GM13977 (cell line): ENCODE measurements around the gene KCNH1.

ENCODE experiments used
- DNase-seq: peaks from one replicate; pipeline ENCODE4 v3.0.0; 2012; ENCODE audit warnings: low spot score
- in situ Hi-C: fragments of 300-500 bp; cut with MboI; formaldehyde crosslinking; loops from one replicate; pipeline ENCODE4 v1.12.0; 2022; ENCODE audit warnings: low sequenced_read_pairs, low pct_unique_long_range_greater_than_20kb, mixed read lengths, inconsistent platforms; ENCODE audit not compliant: unreplicated experiment
- TF ChIP-seq, protein P1 (sequence below): IDR thresholded peaks from 2 replicates; pipeline ENCODE4 v1.5.1; 2012; ENCODE audit warnings: mild to moderate bottlenecking, control low read depth; ENCODE audit not compliant: insufficient read depth; ENCODE audit errors: extremely low read depth, missing control alignments

Gene KCNH1

DNA sequence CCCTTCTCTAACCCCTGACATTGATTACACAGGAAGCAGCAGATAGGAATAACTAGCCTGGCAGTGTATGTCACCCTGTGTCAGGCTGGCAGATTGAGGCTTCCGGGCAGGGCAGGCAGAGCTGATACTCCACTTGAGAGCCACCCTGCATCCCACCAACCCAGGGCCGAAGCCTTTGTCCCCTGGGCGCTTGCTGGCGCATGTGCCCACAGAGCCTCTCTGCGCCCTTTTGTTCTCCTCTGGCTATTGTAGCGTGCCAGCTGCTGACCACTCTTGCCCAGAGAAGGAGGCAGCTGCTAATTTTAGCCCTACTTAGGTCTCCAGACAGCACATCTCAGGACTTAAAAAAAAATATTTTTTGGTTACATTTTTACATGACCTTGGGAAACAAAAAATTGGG, 500.3 kb downstream of the KCNH1 start:
- no peak for DNase-seq
- in situ Hi-C loops = no loop called here
- TF ChIP-seq, protein P1, sequence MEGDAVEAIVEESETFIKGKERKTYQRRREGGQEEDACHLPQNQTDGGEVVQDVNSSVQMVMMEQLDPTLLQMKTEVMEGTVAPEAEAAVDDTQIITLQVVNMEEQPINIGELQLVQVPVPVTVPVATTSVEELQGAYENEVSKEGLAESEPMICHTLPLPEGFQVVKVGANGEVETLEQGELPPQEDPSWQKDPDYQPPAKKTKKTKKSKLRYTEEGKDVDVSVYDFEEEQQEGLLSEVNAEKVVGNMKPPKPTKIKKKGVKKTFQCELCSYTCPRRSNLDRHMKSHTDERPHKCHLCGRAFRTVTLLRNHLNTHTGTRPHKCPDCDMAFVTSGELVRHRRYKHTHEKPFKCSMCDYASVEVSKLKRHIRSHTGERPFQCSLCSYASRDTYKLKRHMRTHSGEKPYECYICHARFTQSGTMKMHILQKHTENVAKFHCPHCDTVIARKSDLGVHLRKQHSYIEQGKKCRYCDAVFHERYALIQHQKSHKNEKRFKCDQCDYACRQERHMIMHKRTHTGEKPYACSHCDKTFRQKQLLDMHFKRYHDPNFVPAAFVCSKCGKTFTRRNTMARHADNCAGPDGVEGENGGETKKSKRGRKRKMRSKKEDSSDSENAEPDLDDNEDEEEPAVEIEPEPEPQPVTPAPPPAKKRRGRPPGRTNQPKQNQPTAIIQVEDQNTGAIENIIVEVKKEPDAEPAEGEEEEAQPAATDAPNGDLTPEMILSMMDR = no peak

DNA sequence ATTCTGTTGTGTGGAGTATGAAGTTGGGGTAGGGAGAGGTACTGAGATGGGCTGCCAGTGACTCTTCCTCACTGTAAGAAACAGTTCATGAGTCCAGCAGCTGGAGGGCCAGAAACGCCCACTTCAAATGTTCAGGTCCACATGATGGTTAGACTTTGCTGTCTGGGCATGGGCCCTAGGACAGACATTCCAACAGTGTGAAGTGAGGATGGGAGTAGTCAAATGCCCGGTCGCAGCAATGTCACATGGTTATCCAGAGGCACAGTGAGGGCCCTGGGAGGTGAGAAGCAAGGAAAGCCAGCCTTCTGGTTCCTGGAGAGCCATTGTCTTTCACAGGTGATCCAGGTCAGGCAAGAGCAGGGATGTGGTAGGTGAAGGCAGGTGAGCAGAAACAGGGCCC, 500.8 kb downstream of the KCNH1 start:
- in situ Hi-C loops = no loop called here
- no peak for DNase-seq
- TF ChIP-seq, protein P1 = no peak

DNA sequence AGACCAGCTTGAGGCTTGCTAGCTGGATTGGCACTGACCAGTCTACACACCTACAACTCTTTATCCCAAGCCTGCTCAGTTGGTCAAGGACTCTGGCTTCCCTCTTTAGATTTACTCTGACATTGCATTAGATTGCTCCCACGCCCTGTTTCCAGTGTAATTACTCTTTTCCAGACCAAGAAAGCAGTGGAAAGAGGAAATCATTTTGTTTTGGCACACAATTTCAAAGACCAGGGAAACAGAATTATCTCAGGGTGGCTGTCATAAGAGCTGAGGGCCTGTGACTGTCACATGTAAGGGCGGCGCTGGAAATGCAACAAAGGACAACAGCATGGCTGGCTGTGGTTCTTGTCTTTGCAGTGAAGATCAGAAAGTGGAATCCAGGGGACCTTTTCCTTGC, 502.5 kb downstream of the KCNH1 start:
- TF ChIP-seq, protein P1 = no peak
- no peak for DNase-seq
- in situ Hi-C loops = no loop called here

DNA sequence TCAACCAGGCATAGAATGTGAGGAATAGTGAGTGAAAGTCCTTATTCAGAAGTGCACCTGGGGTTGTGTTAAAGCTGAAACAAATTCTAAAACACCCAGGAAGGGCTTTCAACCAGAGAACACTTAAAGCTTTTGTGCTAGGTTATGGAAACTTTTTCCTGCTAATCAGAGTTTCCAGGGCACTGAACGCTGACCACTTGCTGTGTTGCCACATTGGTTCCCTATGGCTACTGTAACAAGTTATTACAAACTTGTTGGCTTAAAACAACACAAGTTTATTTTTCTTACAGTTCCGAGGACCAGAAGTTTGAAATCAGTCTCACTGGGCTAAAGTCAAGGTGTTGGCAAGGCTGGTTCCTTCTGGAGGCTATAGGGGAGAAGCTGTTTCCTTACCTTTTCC, 504.7 kb downstream of the KCNH1 start:
- in situ Hi-C loops = no loop called here
- TF ChIP-seq, protein P1 = no peak
- no peak for DNase-seq

DNA sequence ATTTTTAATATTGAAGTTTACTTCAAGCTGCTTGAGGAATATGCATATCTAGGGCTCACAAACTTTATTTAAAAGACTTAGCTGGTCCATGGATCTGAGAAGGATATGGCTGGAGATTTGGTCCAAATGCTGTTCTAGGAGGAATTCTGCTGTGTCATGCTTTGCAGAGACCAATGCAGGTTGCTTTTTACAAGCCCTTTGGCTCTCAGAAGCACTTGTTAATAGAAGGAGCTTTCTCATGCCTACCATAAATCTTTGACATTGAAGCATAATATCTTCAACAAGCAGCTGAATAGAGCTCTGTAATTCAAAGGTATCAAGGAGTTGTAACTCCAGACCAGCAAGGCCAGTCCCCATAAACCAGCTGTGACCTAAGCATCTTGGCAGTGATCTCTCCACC, 506.2 kb downstream of the KCNH1 start:
- TF ChIP-seq, protein P1 = no peak
- in situ Hi-C loops = no loop called here
- DNase-seq = no peak
